NB4 (cell line): ENCODE data around the gene PCDHGB7.
"Not testable (repeated sequence)": the region's sequence is repeated elsewhere in the genome, so short reads cannot be mapped to it uniquely, and the experiment has no call there.

Experiments used
- DNase-seq: peaks from one replicate; pipeline ENCODE4 v3.0.0; 2010; ENCODE audit warnings: low read depth
- H3K4me3 ChIP-seq: one replicate; pipeline ENCODE4 v1.5.1; 2011; ENCODE audit warnings: mild to moderate bottlenecking, low read depth, low read length, moderate library complexity
- MAX ChIP-seq: IDR thresholded peaks from 2 replicates; pipeline ENCODE4 v1.6.1; 2011; ENCODE audit warnings: low read depth, low read length
- MYC ChIP-seq: IDR thresholded peaks from 2 replicates; pipeline ENCODE4 v1.6.1; 2011; ENCODE audit warnings: low read depth, low read length
- POLR2A ChIP-seq: IDR thresholded peaks from 2 replicates; pipeline ENCODE4 v1.6.1; 2011; ENCODE audit warnings: mild to moderate bottlenecking; ENCODE audit not compliant: insufficient read length; ENCODE audit errors: extremely low read depth
- TF ChIP-seq, protein P1 (sequence below): IDR thresholded peaks from one replicate; pipeline ENCODE4 v1.5.1; 2012; ENCODE audit warnings: low read depth, low read length

PCDHGB7 gene

DNA sequence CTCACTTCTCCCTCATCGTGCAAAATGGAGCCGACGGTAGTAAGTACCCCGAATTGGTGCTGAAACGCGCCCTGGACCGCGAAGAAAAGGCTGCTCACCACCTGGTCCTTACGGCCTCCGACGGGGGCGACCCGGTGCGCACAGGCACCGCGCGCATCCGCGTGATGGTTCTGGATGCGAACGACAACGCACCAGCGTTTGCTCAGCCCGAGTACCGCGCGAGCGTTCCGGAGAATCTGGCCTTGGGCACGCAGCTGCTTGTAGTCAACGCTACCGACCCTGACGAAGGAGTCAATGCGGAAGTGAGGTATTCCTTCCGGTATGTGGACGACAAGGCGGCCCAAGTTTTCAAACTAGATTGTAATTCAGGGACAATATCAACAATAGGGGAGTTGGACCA, 13.8 kb downstream of the PCDHGB7 start:
- H3K4me3 ChIP-seq = peak overlapping the region; percentile 42
- no peak for DNase-seq
- TF ChIP-seq MAX (no peak), MYC (no peak), POLR2A (no peak)
- TF ChIP-seq, protein P1, sequence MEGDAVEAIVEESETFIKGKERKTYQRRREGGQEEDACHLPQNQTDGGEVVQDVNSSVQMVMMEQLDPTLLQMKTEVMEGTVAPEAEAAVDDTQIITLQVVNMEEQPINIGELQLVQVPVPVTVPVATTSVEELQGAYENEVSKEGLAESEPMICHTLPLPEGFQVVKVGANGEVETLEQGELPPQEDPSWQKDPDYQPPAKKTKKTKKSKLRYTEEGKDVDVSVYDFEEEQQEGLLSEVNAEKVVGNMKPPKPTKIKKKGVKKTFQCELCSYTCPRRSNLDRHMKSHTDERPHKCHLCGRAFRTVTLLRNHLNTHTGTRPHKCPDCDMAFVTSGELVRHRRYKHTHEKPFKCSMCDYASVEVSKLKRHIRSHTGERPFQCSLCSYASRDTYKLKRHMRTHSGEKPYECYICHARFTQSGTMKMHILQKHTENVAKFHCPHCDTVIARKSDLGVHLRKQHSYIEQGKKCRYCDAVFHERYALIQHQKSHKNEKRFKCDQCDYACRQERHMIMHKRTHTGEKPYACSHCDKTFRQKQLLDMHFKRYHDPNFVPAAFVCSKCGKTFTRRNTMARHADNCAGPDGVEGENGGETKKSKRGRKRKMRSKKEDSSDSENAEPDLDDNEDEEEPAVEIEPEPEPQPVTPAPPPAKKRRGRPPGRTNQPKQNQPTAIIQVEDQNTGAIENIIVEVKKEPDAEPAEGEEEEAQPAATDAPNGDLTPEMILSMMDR = no peak

GRCh38 chr5:141432308-141432707, 14.8 kb downstream of the PCDHGB7 start:
- not testable (repeated sequence) for H3K4me3 ChIP-seq, DNase-seq

- H3K4me3 ChIP-seq, DNase-seq: not testable (repeated sequence)
Measured at GRCh38 chr5:141432726-141433125, 15.2 kb downstream of the PCDHGB7 start.

DNA sequence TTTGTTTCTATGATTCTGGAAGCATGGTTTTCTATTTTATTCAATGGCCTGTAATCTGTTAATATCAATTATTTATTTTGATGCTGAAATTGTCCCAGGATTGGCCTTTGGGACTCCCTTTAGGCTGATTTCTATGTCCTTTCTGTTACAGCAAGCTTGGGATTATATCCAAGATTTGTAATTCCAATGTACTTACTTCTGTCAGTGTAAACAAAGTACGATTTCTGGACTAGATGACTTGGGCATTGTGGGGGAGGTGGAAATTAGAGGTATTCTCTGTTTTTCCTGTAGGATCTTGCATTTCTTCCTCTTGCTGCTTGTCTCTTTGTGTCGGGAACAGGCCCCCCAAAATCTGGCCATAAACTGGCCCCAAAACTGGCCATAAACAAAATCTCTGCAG, 16.5 kb downstream of the PCDHGB7 start:
- H3K4me3 ChIP-seq = no peak overlapping the region
- DNase-seq = no peak
- TF ChIP-seq MAX = no peak
- TF ChIP-seq, protein P1 = no peak
- no peak for TF ChIP-seq POLR2A
- TF ChIP-seq MYC = no peak

DNA sequence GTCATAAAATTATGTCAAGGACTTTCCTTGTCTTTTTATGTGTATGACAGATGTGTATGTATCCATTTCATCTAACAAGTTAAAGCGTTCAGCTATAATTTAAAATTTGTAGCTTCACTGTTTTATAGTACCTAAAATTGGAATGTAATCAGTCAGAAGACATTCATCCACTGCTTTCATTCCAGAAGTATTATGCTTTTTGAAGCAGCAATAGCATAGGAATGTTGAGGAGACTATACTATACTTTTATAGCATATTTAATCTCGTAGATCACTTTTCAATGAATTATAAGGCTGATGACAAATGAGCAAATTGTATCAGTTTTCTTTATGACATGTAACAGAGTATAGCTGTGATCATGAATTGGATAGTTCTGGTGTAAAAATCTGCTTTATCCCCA, 19.7 kb downstream of the PCDHGB7 start:
- no peak for DNase-seq
- no peak overlapping the region for H3K4me3 ChIP-seq
- no peak for TF ChIP-seq MAX
- TF ChIP-seq POLR2A = no peak
- no peak for TF ChIP-seq MYC
- TF ChIP-seq, protein P1 = no peak

- no peak overlapping the region for H3K4me3 ChIP-seq
- TF ChIP-seq POLR2A (no peak), MAX (no peak), MYC (no peak)
- TF ChIP-seq, protein P1 = no peak
- DNase-seq = no peak
Measured at GRCh38 chr5:141439411-141440141, 22.1 kb downstream of the PCDHGB7 start.

DNA sequence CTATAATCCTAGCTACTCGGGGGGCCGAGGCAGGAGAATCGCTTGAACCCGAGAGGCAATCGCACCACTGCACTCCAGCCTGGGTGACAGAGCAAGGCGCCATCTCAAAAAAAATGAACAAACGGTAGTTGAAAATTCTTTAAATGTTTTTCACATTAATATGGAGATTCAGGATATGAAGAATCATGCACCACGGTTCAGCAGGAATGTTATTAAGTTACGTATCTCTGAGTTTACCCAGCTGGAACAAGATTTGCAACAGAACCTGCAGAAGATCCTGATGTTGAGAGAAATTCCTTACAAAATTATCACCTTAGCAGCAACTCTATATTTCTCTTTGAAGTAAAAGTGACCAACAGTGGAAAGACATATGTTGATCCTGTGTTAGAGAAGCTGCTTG, 22.9 kb downstream of the PCDHGB7 start:
- DNase-seq = no peak
- no peak overlapping the region for H3K4me3 ChIP-seq
- no peak for TF ChIP-seq MYC
- TF ChIP-seq, protein P1 = no peak
- no peak for TF ChIP-seq MAX
- TF ChIP-seq POLR2A = no peak
